Activated naive CD8-positive, alpha-beta T cell treated with anti-CD3 and anti-CD28 coated beads, Interleukin-2, amount 50 U/mL, for 24 hours (primary cell): ENCODE results near the gene KYAT1.

Experiments
- ATAC-seq: fragments of 150-1000 bp; cut with Tn5 transposase; one replicate; pipeline ENCODE4 v1.10.0; 2021
- DNase-seq: peaks from one replicate; pipeline ENCODE4 v3.0.0; 2021
- H3K27ac Mint-ChIP-seq: one replicate; pipeline ENCODE4 v1.8.0; 2021; ENCODE audit warnings: mild to moderate bottlenecking, mixed read lengths
- H3K27me3 Mint-ChIP-seq: one replicate; pipeline ENCODE4 v1.8.0; 2021; ENCODE audit warnings: mixed read lengths
- H3K36me3 Mint-ChIP-seq: one replicate; pipeline ENCODE4 v1.8.0; 2021; ENCODE audit warnings: low read depth, mixed read lengths
- H3K4me1 Mint-ChIP-seq: one replicate; pipeline ENCODE4 v1.8.0; 2021; ENCODE audit warnings: mixed read lengths
- H3K4me3 Mint-ChIP-seq: one replicate; pipeline ENCODE4 v1.8.0; 2021; ENCODE audit warnings: mild to moderate bottlenecking, moderate library complexity, mixed read lengths
- H3K9me3 Mint-ChIP-seq: one replicate; pipeline ENCODE4 v1.8.0; 2021; ENCODE audit warnings: mixed read lengths

The KYAT1 gene

GRCh38 chr9:128828267-128828666, 53.5 kb downstream of the KYAT1 start:
- Mint-ChIP-seq H3K4me3 (peak overlapping the region; percentile 98), H3K4me1 (peaks cover 21% of the 10 kb centered on the region), H3K27me3 (no peaks in the 10 kb centered on the region), H3K36me3 (peaks cover 23% of the 10 kb centered on the region), H3K9me3 (no peaks in the 10 kb centered on the region), H3K27ac (peak overlapping the region; percentile 95)
- DNase-seq (no peak), ATAC-seq (no peak)

- DNase-seq (no peak), ATAC-seq (no peak)
- no peaks in the 10 kb centered on the region for H3K27me3 Mint-ChIP-seq
- H3K4me3 Mint-ChIP-seq: no peak overlapping the region
- H3K36me3 Mint-ChIP-seq: peaks cover 24% of the 10 kb centered on the region
- peaks cover 23% of the 10 kb centered on the region for H3K4me1 Mint-ChIP-seq
- no peaks in the 10 kb centered on the region for H3K9me3 Mint-ChIP-seq
- no peak overlapping the region for H3K27ac Mint-ChIP-seq
Observed at GRCh38 chr9:128825923-128826700, 55.6 kb downstream of the KYAT1 start.

- DNase-seq (no peak), ATAC-seq (no peak)
- no peak overlapping the region for H3K27ac Mint-ChIP-seq
- no peaks in the 10 kb centered on the region for H3K9me3 Mint-ChIP-seq
- peaks cover 24% of the 10 kb centered on the region for H3K36me3 Mint-ChIP-seq
- peaks cover 27% of the 10 kb centered on the region for H3K4me1 Mint-ChIP-seq
- no peak overlapping the region for H3K4me3 Mint-ChIP-seq
- no peaks in the 10 kb centered on the region for H3K27me3 Mint-ChIP-seq
Observed at GRCh38 chr9:128824911-128825310, 56.8 kb downstream of the KYAT1 start.

- Mint-ChIP-seq H3K9me3 (no peaks in the 10 kb centered on the region), H3K27me3 (no peaks in the 10 kb centered on the region), H3K36me3 (peaks cover 23% of the 10 kb centered on the region), H3K27ac (no peak overlapping the region), H3K4me3 (no peak overlapping the region), H3K4me1 (peaks cover 32% of the 10 kb centered on the region)
- ATAC-seq (no peak), DNase-seq (no peak)
Observed at GRCh38 chr9:128823903-128824406, 57.8 kb downstream of the KYAT1 start.

- Mint-ChIP-seq H3K4me3 (no peak overlapping the region), H3K9me3 (no peaks in the 10 kb centered on the region), H3K4me1 (peaks cover 27% of the 10 kb centered on the region), H3K27ac (no peak overlapping the region), H3K36me3 (peaks cover 17% of the 10 kb centered on the region), H3K27me3 (no peaks in the 10 kb centered on the region)
- ATAC-seq (no peak), DNase-seq (no peak)
Observed at GRCh38 chr9:128823362-128823902, 58.3 kb downstream of the KYAT1 start.

GRCh38 chr9:128822407-128823042, 59.2 kb downstream of the KYAT1 start:
- no peak for ATAC-seq
- Mint-ChIP-seq H3K4me3 (no peak overlapping the region), H3K27ac (no peak overlapping the region), H3K4me1 (peaks cover 23% of the 10 kb centered on the region), H3K27me3 (no peaks in the 10 kb centered on the region), H3K9me3 (no peaks in the 10 kb centered on the region), H3K36me3 (peaks cover 17% of the 10 kb centered on the region)
- no peak for DNase-seq

- Mint-ChIP-seq H3K27me3 (no peaks in the 10 kb centered on the region), H3K36me3 (peaks cover 12% of the 10 kb centered on the region), H3K4me3 (no peak overlapping the region), H3K27ac (no peak overlapping the region), H3K9me3 (no peaks in the 10 kb centered on the region), H3K4me1 (peaks cover 21% of the 10 kb centered on the region)
- ATAC-seq (no peak), DNase-seq (no peak)
Observed at GRCh38 chr9:128821584-128822406, 60.0 kb downstream of the KYAT1 start.

- no peaks in the 10 kb centered on the region for H3K9me3 Mint-ChIP-seq
- H3K4me1 Mint-ChIP-seq: peaks cover 21% of the 10 kb centered on the region
- no peak for ATAC-seq
- H3K27ac Mint-ChIP-seq: no peak overlapping the region
- no peak overlapping the region for H3K4me3 Mint-ChIP-seq
- no peak for DNase-seq
- no peaks in the 10 kb centered on the region for H3K27me3 Mint-ChIP-seq
- peaks cover 12% of the 10 kb centered on the region for H3K36me3 Mint-ChIP-seq
Observed at GRCh38 chr9:128820665-128821583, 60.8 kb downstream of the KYAT1 start.

GRCh38 chr9:128819716-128820664, 61.8 kb downstream of the KYAT1 start:
- peaks cover 6% of the 10 kb centered on the region for H3K36me3 Mint-ChIP-seq
- H3K9me3 Mint-ChIP-seq: no peaks in the 10 kb centered on the region
- peak overlapping the region; percentile 84 for H3K4me3 Mint-ChIP-seq
- DNase-seq (no peak), ATAC-seq (no peak)
- H3K27ac Mint-ChIP-seq: no peak overlapping the region
- peaks cover 21% of the 10 kb centered on the region for H3K4me1 Mint-ChIP-seq
- H3K27me3 Mint-ChIP-seq: no peaks in the 10 kb centered on the region

GRCh38 chr9:128818839-128819715, 62.7 kb downstream of the KYAT1 start:
- Mint-ChIP-seq H3K9me3 (no peaks in the 10 kb centered on the region), H3K36me3 (peaks cover 5% of the 10 kb centered on the region), H3K27ac (peak overlapping the region; percentile 53), H3K4me3 (peak overlapping the region; percentile 84), H3K27me3 (no peaks in the 10 kb centered on the region), H3K4me1 (peaks cover 21% of the 10 kb centered on the region)
- DNase-seq (peak; percentile 53), ATAC-seq (peak; percentile 47)

GRCh38 chr9:128818099-128818838, 63.5 kb downstream of the KYAT1 start, which contains the start of gene ENDOG:
Gene ENDOG, plus strand, starts transcription at chr9:128818500. Its CDS starts 185 bp downstream, at chr9:128818685.
- DNase-seq: peak; percentile 99
- peak; percentile 90 for ATAC-seq
- no peaks in the 10 kb centered on the region for H3K27me3 Mint-ChIP-seq

More at GRCh38 chr9:128818099-128818838, 63.5 kb downstream of the KYAT1 start, which contains the start of gene ENDOG:
- peak within 1 kb of the TSS; percentile 84 for H3K4me3 Mint-ChIP-seq
- H3K9me3 Mint-ChIP-seq: no peaks in the 10 kb centered on the region
- H3K4me1 Mint-ChIP-seq: peaks cover 21% of the 10 kb centered on the region
- H3K27ac Mint-ChIP-seq: peak within 1 kb of the TSS; percentile 72
- H3K36me3 Mint-ChIP-seq: peaks cover 5% of the 10 kb centered on the region
